Measurements from ENCODE around the gene EPN1. TPM values are rescaled to one million over a fixed set of nuclear protein-coding genes. Genes with fewer than 3 reads are reported as not detected.

The EPN1 gene
- total and polyA plus RNA-seq, 2 of the 8 experiments (the other 6 are each of a cell fraction or from before 2014, with no cell fraction given), result 49.6 to 200 TPM

GRCh38 chr19:55697698-55698097, 22.7 kb downstream of the EPN1 start:
- CTCF ChIA-PET (ENCODE audit: partially characterized antibody), result interaction anchor here (1.2 kb wide), 1 partner anchor 13 kb away, joined by 4 read pairs; no protein-coding TSS in a partner anchor
- H4K8ac ChIP-seq (ENCODE audit: extremely low read depth, insufficient read depth, low read length), result no peak overlapping the region
- no peaks in the 10 kb centered on the region for H3K23me2 ChIP-seq (ENCODE audit: low read depth, low read length)
- H3K9me3 ChIP-seq (ENCODE audit: insufficient read depth in 2 of 2, low read depth in 1 of 2, low read length in 1 of 2), result peaks cover 0 to 3% of the 10 kb centered on the region in 2 experiments; a peak in 1 of 4 replicates
- no peak overlapping the region for H2AFZ ChIP-seq (ENCODE audit: low read length)
- H4K91ac ChIP-seq (replicated peaks; ENCODE audit: insufficient read length, low read length), result no peak overlapping the region
- no peak overlapping the region for H2BK15ac ChIP-seq (ENCODE audit: low read length)
- no peak overlapping the region for H3K18ac ChIP-seq (ENCODE audit: extremely low read depth, low read length)
- H2BK5ac ChIP-seq (ENCODE audit: low read depth, low read length), result no peak overlapping the region
- no peak overlapping the region for H3K4me2 ChIP-seq (ENCODE audit: insufficient read depth in 1 of 2, low read depth in 2 of 2, low read length in 2 of 2)
- no peaks in the 10 kb centered on the region for H3K79me1 ChIP-seq (ENCODE audit: low read depth, low read length)
- no peak overlapping the region for H2AK5ac ChIP-seq (ENCODE audit: low read depth, low read length)
- no peaks in the 10 kb centered on the region for H3K79me2 ChIP-seq (ENCODE audit: control insufficient read depth in 1 of 2, insufficient read depth in 2 of 2, low read length in 2 of 2)
- WGBS, 2 experiments (ENCODE audit: extremely low coverage in 1 of 2, insufficient coverage in 1 of 2, insufficient read length in 1 of 2, insufficient replicate concordance in 2 of 2, low coverage in 1 of 2, low lambda C conversion rate in 2 of 2, missing lambda C conversion rate in 1 of 2), result 96% methylated on average over 8 of the region's 8 CpGs; no CpG with 5 or more reads in 1 of the 2 experiments
- H2BK20ac ChIP-seq (ENCODE audit: low read length), result no peak overlapping the region
- H3K23ac ChIP-seq (ENCODE audit: insufficient read length), result no peak overlapping the region
- H3K27ac ChIP-seq (ENCODE audit: low read depth, low read length), result no peak overlapping the region
- peaks cover 2 to 23% (median 13%) of the 10 kb centered on the region in 4 experiments; a peak in 6 of 8 replicates for H3K36me3 ChIP-seq (ENCODE audit: control insufficient read depth in 2 of 4, insufficient read depth in 4 of 4, low read length in 3 of 4)
- H3K14ac ChIP-seq (ENCODE audit: insufficient read length), result no peak overlapping the region
- no peak overlapping the region for H4K5ac ChIP-seq (ENCODE audit: insufficient read length, low read depth, low read length)
- H3K56ac ChIP-seq (replicated peaks; ENCODE audit: insufficient read length, low read depth, low read length), result no peak overlapping the region
- H3K27me3 ChIP-seq (replicated peaks in 1 of 4; ENCODE audit: control insufficient read depth in 3 of 4, extremely low read depth in 1 of 4, insufficient read depth in 3 of 4, low read length in 3 of 4), result no peaks in the 10 kb centered on the region
- TF ChIP-seq SIX5 (IDR thresholded peaks at IDR 0.05; ENCODE audit: low read depth, low read length), result no peak
- TF ChIP-seq RAD21 (IDR thresholded peaks at IDR 0.05 in 1 of 2, conservative IDR thresholded peaks at IDR 0.05 in 1 of 2; ENCODE audit: low read depth in 2 of 2, low read length in 2 of 2), result no peak
- TF ChIP-seq TBP (IDR thresholded peaks at IDR 0.05; ENCODE audit: low read depth, low read length), result no peak
- TF ChIP-seq CREB1 (IDR thresholded peaks at IDR 0.05), result no peak
- TF ChIP-seq ATF2 (IDR thresholded peaks at IDR 0.05; ENCODE audit: low read length), result no peak
- TF ChIP-seq BCL11A (IDR thresholded peaks at IDR 0.05; ENCODE audit: low read depth in 2 of 2, low read length in 2 of 2), result no peak
- TF ChIP-seq ATF3 (IDR thresholded peaks at IDR 0.05; ENCODE audit: insufficient read depth, low read depth, low read length), result no peak
- no peak overlapping the region for H3K4me3 ChIP-seq (ENCODE audit: extremely low read depth in 1 of 4, insufficient read depth in 2 of 4, low read depth in 3 of 4, low read length in 4 of 4)
- DNase-seq (ENCODE audit: low read depth in 1 of 2, low spot score in 2 of 2), result no peak
- no peak overlapping the region for H3K9ac ChIP-seq (replicated peaks in 1 of 4; ENCODE audit: extremely low read depth in 1 of 4, low read depth in 3 of 4, low read length in 3 of 4)
- no peak for FAIRE-seq
- no peak overlapping the region for H2BK12ac ChIP-seq (ENCODE audit: low read depth, low read length)
- H2BK120ac ChIP-seq (replicated peaks; ENCODE audit: low read depth, low read length), result no peak overlapping the region
- POLR2A ChIA-PET (ENCODE audit: partially characterized antibody), result interaction anchor here (1.0 to 1.1 kb wide), 2 partner anchors 13 to 40 kb away, joined by 3 to 4 read pairs; no protein-coding TSS in a partner anchor
- H4K20me1 ChIP-seq (replicated peaks in 1 of 2; ENCODE audit: control insufficient read depth in 1 of 2, insufficient read depth in 2 of 2, low read length in 2 of 2), result peaks cover 0 to 4% of the 10 kb centered on the region in 2 experiments
- H3K4ac ChIP-seq (replicated peaks; ENCODE audit: insufficient read length, low read depth, low read length), result no peak overlapping the region
- no peaks in the 10 kb centered on the region; a peak in 1 of 7 replicates for H3K4me1 ChIP-seq (replicated peaks in 1 of 4; ENCODE audit: control insufficient read depth in 3 of 4, insufficient read depth in 4 of 4, low read length in 3 of 4)

Data from H1 (cell line).